ENCODE data around the gene TSEN15.

DNA sequence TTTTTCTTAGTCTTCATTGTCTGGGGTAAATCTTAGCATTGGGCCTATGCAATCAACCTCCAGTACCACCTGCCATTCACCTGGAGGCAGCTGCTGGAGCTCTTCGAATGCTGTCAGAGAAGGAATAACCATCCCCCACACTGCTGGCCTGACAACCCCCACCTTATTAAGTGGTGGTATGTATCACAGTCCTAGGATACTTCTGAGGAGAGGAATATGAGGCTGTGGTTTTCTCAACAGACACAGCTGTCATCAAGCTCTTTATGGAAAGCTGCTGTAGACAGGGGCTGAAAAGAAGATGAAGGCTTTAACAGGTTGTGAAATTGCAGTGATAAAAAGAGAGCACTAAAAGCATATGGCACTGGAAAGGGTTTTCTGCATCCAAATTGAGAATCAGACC, 61.7 kb downstream of the TSEN15 start:
- TF ChIP-seq POLR2AphosphoS5 (IDR thresholded peaks at IDR 0.05) = no peak
- TF ChIP-seq, protein P1, sequence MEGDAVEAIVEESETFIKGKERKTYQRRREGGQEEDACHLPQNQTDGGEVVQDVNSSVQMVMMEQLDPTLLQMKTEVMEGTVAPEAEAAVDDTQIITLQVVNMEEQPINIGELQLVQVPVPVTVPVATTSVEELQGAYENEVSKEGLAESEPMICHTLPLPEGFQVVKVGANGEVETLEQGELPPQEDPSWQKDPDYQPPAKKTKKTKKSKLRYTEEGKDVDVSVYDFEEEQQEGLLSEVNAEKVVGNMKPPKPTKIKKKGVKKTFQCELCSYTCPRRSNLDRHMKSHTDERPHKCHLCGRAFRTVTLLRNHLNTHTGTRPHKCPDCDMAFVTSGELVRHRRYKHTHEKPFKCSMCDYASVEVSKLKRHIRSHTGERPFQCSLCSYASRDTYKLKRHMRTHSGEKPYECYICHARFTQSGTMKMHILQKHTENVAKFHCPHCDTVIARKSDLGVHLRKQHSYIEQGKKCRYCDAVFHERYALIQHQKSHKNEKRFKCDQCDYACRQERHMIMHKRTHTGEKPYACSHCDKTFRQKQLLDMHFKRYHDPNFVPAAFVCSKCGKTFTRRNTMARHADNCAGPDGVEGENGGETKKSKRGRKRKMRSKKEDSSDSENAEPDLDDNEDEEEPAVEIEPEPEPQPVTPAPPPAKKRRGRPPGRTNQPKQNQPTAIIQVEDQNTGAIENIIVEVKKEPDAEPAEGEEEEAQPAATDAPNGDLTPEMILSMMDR (IDR thresholded peaks at IDR 0.05) = no peak
